IMR-90 (cell line): ENCODE measurements around the gene FBXL16. TPM values are rescaled to one million over a fixed set of nuclear protein-coding genes. Genes with fewer than 3 reads are reported as not detected.

Experiments
- ATAC-seq: fragments of 200-7000 bp; cut with Tn5 transposase; 2 replicates; pipeline ENCODE4 v1.9.1; 2020; ENCODE audit warnings: low read depth, mild to moderate bottlenecking, moderate library complexity
- BruUV-seq: library from RNA; stranded (reverse); fragments of 400-500 nt; replicated peaks from 2 replicates; lab custom pipeline; 2021; lab: Mats Ljungman, UMichigan
- CTCF ChIA-PET: fragments of 300-600 bp; formaldehyde crosslinking; extraction: SDS; loops from one replicate; lab custom pipeline; 2021; ENCODE audit warnings: antibody characterized with exemption; lab: Yijun Ruan, JAX
- POLR2A ChIA-PET: fragments of 300-600 bp; sonication (Branson Sonifier 250); formaldehyde crosslinking; loops from one replicate; lab custom pipeline; 2022; ENCODE audit warnings: antibody characterized with exemption; ENCODE audit not compliant: unreplicated experiment; lab: Charles Lee
- DNase-seq: peaks from one replicate; pipeline ENCODE4 v3.0.0; 2013
- H2AFZ ChIP-seq: replicated peaks from 2 replicates; pipeline ENCODE3; 2013; ENCODE audit warnings: low read length, mild to moderate bottlenecking; ENCODE audit not compliant: poor library complexity
- H2AK5ac ChIP-seq: 2 replicates; pipeline ENCODE4 v1.6.1; 2013; ENCODE audit warnings: low read depth, low read length, inconsistent platforms
- H2AK9ac ChIP-seq: replicated peaks from 2 replicates; pipeline ENCODE3; 2013; ENCODE audit warnings: mild to moderate bottlenecking, low read depth, low read length, moderate library complexity; ENCODE audit not compliant: poor library complexity
- H2BK120ac ChIP-seq: 2 replicates; pipeline ENCODE4 v1.6.1; 2013; ENCODE audit warnings: low read depth, low read length, inconsistent platforms
- H2BK15ac ChIP-seq: 3 replicates; pipeline ENCODE4 v1.6.1; 2013; ENCODE audit warnings: low read depth, low read length, inconsistent platforms
- H2BK20ac ChIP-seq: 2 replicates; pipeline ENCODE4 v1.6.1; 2013; ENCODE audit warnings: low read depth, mild to moderate bottlenecking, inconsistent platforms, low read length, moderate library complexity
- H2BK5ac ChIP-seq: 2 replicates; pipeline ENCODE4 v1.6.1; 2013; ENCODE audit warnings: mild to moderate bottlenecking, low read depth, low read length, inconsistent platforms; ENCODE audit not compliant: poor library complexity, severe bottlenecking
- H3K14ac ChIP-seq: replicated peaks from 2 replicates; pipeline ENCODE4 v1.6.1; 2013; ENCODE audit warnings: low read depth, low read length, inconsistent platforms
- H3K18ac ChIP-seq: 2 replicates; pipeline ENCODE4 v1.6.1; 2013; ENCODE audit warnings: low read depth, low read length, control low read depth
- H3K23ac ChIP-seq: 2 replicates; pipeline ENCODE4 v1.6.1; 2013; ENCODE audit warnings: low read depth, low read length, inconsistent platforms
- H3K27ac ChIP-seq: 2 replicates; pipeline ENCODE4 v1.5.1; 2013; ENCODE audit warnings: mild to moderate bottlenecking, control low read depth, low read length; ENCODE audit not compliant: insufficient read depth
- H3K27me3 ChIP-seq: 2 replicates; pipeline ENCODE4 v1.6.1; 2013; ENCODE audit warnings: low read length; ENCODE audit not compliant: control insufficient read depth, insufficient read depth
- H3K36me3 ChIP-seq: 2 replicates; pipeline ENCODE4 v1.6.1; 2013; ENCODE audit warnings: low read length, mixed read lengths; ENCODE audit not compliant: control insufficient read depth, insufficient read depth
- H3K4ac ChIP-seq: 2 replicates; pipeline ENCODE4 v1.6.1; 2013; ENCODE audit warnings: low read depth, low read length, inconsistent platforms
- H3K4me1 ChIP-seq: 2 replicates; pipeline ENCODE4 v1.6.1; 2013; ENCODE audit warnings: low read length, mixed read lengths; ENCODE audit not compliant: control insufficient read depth, insufficient read depth
- H3K4me2 ChIP-seq: 2 replicates; pipeline ENCODE4 v1.6.1; 2013; ENCODE audit warnings: low read depth, mild to moderate bottlenecking, control low read depth, low read length, moderate library complexity
- H3K4me3 ChIP-seq: 2 replicates; pipeline ENCODE4 v1.5.1; 2013; ENCODE audit warnings: low read depth, mild to moderate bottlenecking, control low read depth, low read length, moderate library complexity; ENCODE audit not compliant: insufficient read depth
- H3K56ac ChIP-seq: 2 replicates; pipeline ENCODE4 v1.6.1; 2013; ENCODE audit warnings: low read length, inconsistent platforms; ENCODE audit not compliant: insufficient read depth; ENCODE audit errors: extremely low read depth
- H3K79me1 ChIP-seq, 2 experiments: 2 replicates each; pipeline ENCODE4 v1.6.1; 2013; ENCODE audit warnings: low read length in 2 of 2, inconsistent platforms in 1 of 2, low read depth in 1 of 2
- H3K9ac ChIP-seq: 2 replicates; pipeline ENCODE4 v1.6.1; 2013; ENCODE audit warnings: low read depth, low read length, control low read depth
- H3K9me1 ChIP-seq: 2 replicates; pipeline ENCODE4 v1.6.1; 2013; ENCODE audit warnings: low read length, inconsistent platforms; ENCODE audit not compliant: insufficient read depth
- H3K9me3 ChIP-seq: 2 replicates; pipeline ENCODE4 v1.6.1; 2013; ENCODE audit warnings: low read length; ENCODE audit not compliant: control insufficient read depth, insufficient read depth
- H4K20me1 ChIP-seq: 2 replicates; pipeline ENCODE4 v1.6.1; 2013; ENCODE audit warnings: low read length, inconsistent platforms; ENCODE audit not compliant: insufficient read depth
- H4K5ac ChIP-seq: 2 replicates; pipeline ENCODE4 v1.6.1; 2013; ENCODE audit warnings: mild to moderate bottlenecking, low read depth, low read length, control low read depth
- H4K8ac ChIP-seq, 2 experiments: 2 replicates each; pipeline ENCODE4 v1.6.1; 2013; ENCODE audit warnings: low read depth in 2 of 2, low read length in 2 of 2, control low read depth in 1 of 2, inconsistent platforms in 1 of 2
- H4K91ac ChIP-seq: 2 replicates; pipeline ENCODE4 v1.6.1; 2013; ENCODE audit warnings: low read depth, low read length, inconsistent platforms; ENCODE audit not compliant: insufficient read depth
- CEBPB ChIP-seq: IDR thresholded peaks from 2 replicates; pipeline ENCODE4 v1.6.1; 2012; ENCODE audit warnings: low read depth, low read length, improper control_type of control experiment
- FOS ChIP-seq: fragments of 150-350 bp; IDR thresholded peaks from 2 replicates; pipeline ENCODE4 v1.6.1; 2016; ENCODE audit warnings: low read depth, low read length
- MAFK ChIP-seq: IDR thresholded peaks from 2 replicates; pipeline ENCODE4 v1.6.1; 2012; ENCODE audit warnings: low read depth, low read length, improper control_type of control experiment
- NFE2L2 ChIP-seq: fragments of 150-350 bp; IDR thresholded peaks from 2 replicates; pipeline ENCODE4 v1.6.1; 2016; ENCODE audit warnings: low read depth, mild to moderate bottlenecking, low read length
- POLR2A ChIP-seq: IDR thresholded peaks from 2 replicates; pipeline ENCODE4 v1.6.1; 2012; ENCODE audit warnings: mild to moderate bottlenecking, low read depth, low read length
- RAD21 ChIP-seq: IDR thresholded peaks from 2 replicates; pipeline ENCODE4 v1.6.1; 2012; ENCODE audit warnings: low read length, improper control_type of control experiment
- RFX5 ChIP-seq: IDR thresholded peaks from 2 replicates; pipeline ENCODE4 v1.8.0; 2012; ENCODE audit warnings: low read depth, mild to moderate bottlenecking, low read length, moderate library complexity
- SMC3 ChIP-seq: fragments of 150-350 bp; IDR thresholded peaks from 2 replicates; pipeline ENCODE4 v1.6.1; 2016; ENCODE audit warnings: low read depth, mild to moderate bottlenecking, antibody characterized with exemption, low read length, moderate library complexity
- WGBS, 2 experiments: methylation state at CpG; one replicate each; pipeline versions ENCODE4 v1.1.5 to v1.1.7; 2013; ENCODE audit warnings: missing lambda C conversion rate in 2 of 2; ENCODE audit not compliant: insufficient read length in 1 of 2; ENCODE audit errors: extremely low coverage in 2 of 2; 5-methylcytosine and 5-hydroxymethylcytosine counted together
- dilution Hi-C: fragments of 300-500 bp; cut with HindIII; formaldehyde crosslinking; loops from one replicate; pipeline ENCODE4 v1.14.3; 2018; ENCODE audit warnings: low sequenced_read_pairs; ENCODE audit not compliant: unreplicated experiment
- in situ Hi-C: fragments of 300-500 bp; cut with MboI; formaldehyde crosslinking; loops from 3 replicates; pipeline ENCODE4 v1.14.3; 2019; ENCODE audit warnings: low sequenced_read_pairs, inconsistent platforms, mixed read lengths
- intact Hi-C: fragments of 100-400 bp; cut with micrococcal nuclease; formaldehyde crosslinking; loops from 2 replicates; pipeline ENCODE4 v1.10.0; 2022
- polyA plus RNA-seq, 3 experiments: library from polyadenylated mRNA; depleted of rRNA; stranded (reverse); fragments of >200 nt; gene quantifications; 2 replicates each; pipeline ENCODE4 v1.2.3, GENCODE V29; 2012; ENCODE audit warnings: low replicate concordance in 1 of 3
- total RNA-seq: library from RNA; depleted of rRNA; stranded (reverse); fragments of >200 nt; gene quantifications from 2 replicates; pipeline ENCODE4 v1.2.3, GENCODE V29; 2012
- TF ChIP-seq, protein P1 (sequence below): fragments of 150-350 bp; IDR thresholded peaks from 2 replicates; pipeline ENCODE4 v1.6.1; 2017; ENCODE audit warnings: mild to moderate bottlenecking, antibody characterized with exemption, low read length, low read depth

The FBXL16 gene
- total and polyA plus RNA-seq, 2 of the 4 experiments (the other 2 are of a cell fraction): 0.18 to 2.2 TPM

DNA sequence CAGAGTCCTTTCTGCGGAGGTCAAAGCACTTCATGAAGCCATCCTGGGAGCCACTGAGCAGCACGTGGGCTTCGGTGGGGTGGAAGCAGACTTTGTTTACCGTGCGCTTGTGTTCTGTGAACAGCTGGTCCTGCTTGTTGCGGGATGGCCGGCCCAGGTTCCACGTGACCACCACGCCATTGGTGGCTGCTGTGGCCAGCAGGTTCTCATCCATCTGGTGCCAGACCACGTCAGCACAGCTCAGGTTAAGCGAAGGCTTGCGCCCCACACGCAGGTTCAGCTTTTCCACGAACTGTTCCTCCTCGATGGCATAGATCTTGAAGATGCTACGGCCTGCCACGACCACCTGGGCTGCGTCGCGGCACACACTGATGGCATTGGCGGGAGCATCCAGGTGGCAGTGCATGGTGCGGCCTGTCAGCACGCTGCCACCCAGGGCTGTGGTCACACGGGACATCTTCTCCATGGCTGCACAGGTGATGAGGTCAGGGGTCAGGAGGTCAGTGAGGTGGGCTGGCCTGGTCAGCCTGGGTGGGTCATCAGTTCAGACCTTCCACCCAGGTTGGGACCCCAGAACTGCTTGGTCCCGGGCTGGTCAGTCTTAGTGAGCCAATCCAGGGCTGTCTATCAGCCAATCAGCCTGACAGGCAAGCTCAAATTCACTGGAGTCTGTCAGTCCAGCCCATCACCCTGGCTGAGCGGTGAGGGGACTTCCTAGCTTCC lies 16.3 kb downstream of the FBXL16 start:
- Histone ChIP-seq H3K18ac (no peak overlapping the region), H2BK15ac (no peak overlapping the region), H2AK9ac (peak overlapping the region; percentile 48), H3K27me3 (peaks cover 22% of the 10 kb centered on the region), H3K79me1 (peaks cover 9 to 31% of the 10 kb centered on the region in 2 experiments; a peak in 3 of 4 replicates), H3K27ac (peak overlapping the region; percentile 86), H3K9me3 (no peaks in the 10 kb centered on the region; the same call in 1 of the 2 replicates), H3K9me1 (peaks cover 7% of the 10 kb centered on the region), H3K9ac (peak overlapping the region; percentile 84), H4K8ac (peak overlapping the region; percentile 68 to 84), H2BK20ac (no peak overlapping the region), H4K5ac (peak overlapping the region; percentile 73), H2AFZ (peak overlapping the region; percentile 96), H3K23ac (no peak overlapping the region), H3K36me3 (peaks cover 22% of the 10 kb centered on the region), H4K20me1 (no peaks in the 10 kb centered on the region; the same call in 1 of the 2 replicates), H2AK5ac (peak overlapping the region; percentile 62), H3K4ac (peak overlapping the region; percentile 48), H3K56ac (no peak overlapping the region; the same call in 1 of the 2 replicates), H3K4me1 (peaks cover 12% of the 10 kb centered on the region), H3K4me3 (peak overlapping the region; percentile 92), H3K14ac (0 out of 2 replicates have a peak overlapping the region, but pooled peaks have one; percentile 16), H2BK120ac (no peak overlapping the region), H2BK5ac (no peak overlapping the region), H4K91ac (no peak overlapping the region), H3K4me2 (peak overlapping the region; percentile 97)
- BruUV-seq: no TSS peak
- CTCF ChIA-PET: no interaction called here
- dilution Hi-C loops: no loop called here
- in situ Hi-C loops: no loop called here
- intact Hi-C loops: no loop called here
- no peak for TF ChIP-seq RFX5
- TF ChIP-seq CEBPB: no peak
- no peak for TF ChIP-seq RAD21
- TF ChIP-seq MAFK: no peak
- no peak for TF ChIP-seq FOS
- no peak for TF ChIP-seq POLR2A
- TF ChIP-seq, protein P1, sequence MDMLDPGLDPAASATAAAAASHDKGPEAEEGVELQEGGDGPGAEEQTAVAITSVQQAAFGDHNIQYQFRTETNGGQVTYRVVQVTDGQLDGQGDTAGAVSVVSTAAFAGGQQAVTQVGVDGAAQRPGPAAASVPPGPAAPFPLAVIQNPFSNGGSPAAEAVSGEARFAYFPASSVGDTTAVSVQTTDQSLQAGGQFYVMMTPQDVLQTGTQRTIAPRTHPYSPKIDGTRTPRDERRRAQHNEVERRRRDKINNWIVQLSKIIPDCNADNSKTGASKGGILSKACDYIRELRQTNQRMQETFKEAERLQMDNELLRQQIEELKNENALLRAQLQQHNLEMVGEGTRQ: no peak
- no peak for TF ChIP-seq SMC3
- no peak for TF ChIP-seq NFE2L2
- 88% methylated on average over 18 of the region's 26 CpGs; no CpG with 5 or more reads in 1 of the 2 experiments for WGBS, 2 experiments
- no peak; the same call in 1 of the 2 replicates for ATAC-seq
- no peak for DNase-seq
- POLR2A ChIA-PET: no interaction called here
